CD1c-positive myeloid dendritic cell (primary cell): ENCODE data around the gene CCDC178.
A peak's percentile ranks its signal among the peaks of the same experiment; 100 is the strongest.
"Not testable (repeated sequence)": the region's sequence is repeated elsewhere in the genome, so short reads cannot be mapped to it uniquely, and the experiment has no call there.

Experiments
- DNase-seq: peaks from one replicate; pipeline ENCODE4 v3.0.0-alpha.2; 2016; ENCODE audit errors: extremely low spot score

The CCDC178 gene

DNA sequence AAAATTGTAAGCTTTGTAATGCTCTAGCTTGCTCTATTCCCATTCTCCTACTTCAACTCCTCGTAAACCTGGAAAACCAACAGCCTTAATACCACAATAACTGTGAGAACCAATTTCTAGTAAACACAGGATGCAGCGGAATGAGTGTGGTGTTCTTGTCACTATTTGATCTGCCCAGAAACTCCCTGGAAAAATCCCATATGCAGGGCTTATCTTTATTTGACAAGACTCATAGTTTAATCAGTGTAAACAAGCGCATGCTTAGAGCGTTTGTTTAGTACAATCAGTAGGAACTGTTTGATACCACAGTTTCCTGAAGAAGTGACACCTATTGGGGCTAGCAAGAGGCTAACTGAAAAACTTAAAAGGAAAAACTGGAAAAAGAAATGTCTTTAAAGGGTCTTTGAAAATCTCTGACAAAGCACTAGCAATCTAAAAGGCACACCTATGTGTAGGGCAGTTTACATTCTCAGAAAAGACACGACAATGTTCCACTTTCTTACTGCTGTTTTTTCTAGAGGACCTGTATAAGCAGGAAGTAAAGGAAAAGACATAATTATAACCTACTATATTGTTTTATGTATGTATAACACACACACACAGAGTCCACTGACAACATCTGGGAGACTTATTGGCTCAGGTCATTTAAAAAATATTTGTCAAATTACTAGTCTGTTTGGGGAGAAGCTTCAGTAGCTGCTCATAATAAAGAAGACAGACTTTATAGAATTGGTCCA lies 426.3 kb downstream of the CCDC178 start:
- DNase-seq: no peak

DNA sequence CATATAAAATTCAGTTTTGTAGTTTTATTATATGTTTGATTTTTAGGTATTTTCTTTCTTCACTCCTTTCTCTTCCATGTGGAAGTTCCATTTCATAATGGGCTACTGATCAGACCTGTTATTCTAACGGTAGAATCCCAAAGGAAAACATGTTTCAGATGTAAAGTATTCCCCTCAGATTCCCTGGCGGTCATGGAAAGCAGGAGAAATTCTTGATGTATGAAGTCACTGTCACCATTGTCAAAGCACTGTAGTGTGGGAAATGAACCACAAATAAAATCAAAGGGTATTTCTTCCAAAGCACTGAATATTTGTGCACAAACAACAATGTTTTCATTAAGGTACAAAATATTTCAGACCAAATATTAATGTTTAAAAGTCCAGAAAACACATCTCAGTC lies 430.4 kb downstream of the CCDC178 start:
- DNase-seq: no peak

DNA sequence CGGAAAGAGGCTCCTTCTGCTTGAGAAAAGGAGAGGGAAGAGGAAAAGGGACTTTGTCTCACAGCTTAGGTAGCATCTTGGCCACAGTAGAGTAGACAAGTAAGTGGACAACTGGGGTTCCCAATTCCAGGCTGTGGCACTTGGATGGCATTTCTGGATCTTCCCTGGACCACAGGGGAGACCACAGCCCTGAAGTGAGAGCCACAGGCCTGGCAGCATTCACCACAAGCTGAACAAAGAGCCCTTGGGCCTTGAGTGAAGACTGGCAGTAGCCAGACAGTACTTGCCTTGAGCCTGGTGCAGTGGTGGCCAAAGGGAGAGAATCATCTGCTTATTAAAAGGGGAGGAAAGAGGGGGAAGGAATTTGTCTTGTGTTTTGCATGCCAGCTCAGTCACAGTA lies 441.6 kb downstream of the CCDC178 start:
- DNase-seq: no peak

DNA sequence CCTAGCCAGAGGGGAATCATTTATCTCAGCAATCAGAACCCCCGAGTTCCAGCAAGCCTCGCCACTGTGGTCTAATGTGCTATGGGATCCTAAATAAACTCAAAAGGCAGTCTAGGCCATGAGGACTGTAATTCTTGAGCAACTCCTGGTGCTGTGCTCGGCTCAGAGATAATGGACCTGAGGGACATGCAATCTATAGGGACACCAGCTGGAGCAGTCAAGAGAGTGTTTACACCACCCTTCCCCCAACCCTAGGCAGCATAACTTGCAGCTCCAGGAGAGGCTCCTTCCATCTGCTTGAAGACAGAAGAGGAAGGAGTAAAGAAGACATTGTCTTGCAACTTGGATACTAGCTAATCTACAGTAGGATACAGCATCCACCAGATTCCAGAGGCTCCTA lies 442.2 kb downstream of the CCDC178 start:
- DNase-seq: no peak

DNA sequence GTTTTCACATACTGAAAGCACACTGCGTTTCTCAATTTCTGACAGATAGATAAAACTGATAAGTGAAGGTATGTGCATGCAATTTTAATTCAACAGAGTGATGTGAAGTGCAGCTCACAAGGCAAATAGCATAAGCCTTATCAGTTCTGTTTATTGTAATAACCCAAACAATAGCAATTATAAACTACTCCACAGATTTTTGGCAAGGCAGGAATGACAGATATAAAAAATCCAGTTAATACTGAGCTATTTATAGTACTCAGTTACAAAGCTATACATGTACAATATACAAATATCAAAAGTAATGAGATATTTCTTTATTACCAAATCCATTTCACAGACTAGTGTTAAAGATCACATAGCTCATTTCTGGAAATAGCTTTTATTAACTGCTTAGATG lies 456.8 kb downstream of the CCDC178 start:
- DNase-seq: no peak

DNA sequence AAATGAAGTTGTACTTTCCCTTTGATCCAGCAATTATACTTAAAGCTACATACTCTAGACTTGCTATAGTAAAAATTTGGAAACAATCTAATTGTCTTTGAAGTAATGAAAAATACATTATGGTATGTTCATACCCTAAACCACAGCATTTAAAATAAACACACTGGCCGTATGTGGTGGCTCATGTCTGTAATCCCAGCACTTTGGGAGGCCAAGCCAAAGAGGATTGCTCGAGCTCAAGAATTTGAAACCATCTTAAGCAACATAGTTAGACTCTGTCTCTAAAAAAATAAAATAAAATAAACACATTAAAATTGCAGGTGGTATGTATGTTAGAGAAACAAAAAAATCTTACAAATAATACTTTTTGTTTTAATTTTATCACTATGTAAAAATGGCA lies 459.6 kb downstream of the CCDC178 start:
- no peak for DNase-seq

DNA sequence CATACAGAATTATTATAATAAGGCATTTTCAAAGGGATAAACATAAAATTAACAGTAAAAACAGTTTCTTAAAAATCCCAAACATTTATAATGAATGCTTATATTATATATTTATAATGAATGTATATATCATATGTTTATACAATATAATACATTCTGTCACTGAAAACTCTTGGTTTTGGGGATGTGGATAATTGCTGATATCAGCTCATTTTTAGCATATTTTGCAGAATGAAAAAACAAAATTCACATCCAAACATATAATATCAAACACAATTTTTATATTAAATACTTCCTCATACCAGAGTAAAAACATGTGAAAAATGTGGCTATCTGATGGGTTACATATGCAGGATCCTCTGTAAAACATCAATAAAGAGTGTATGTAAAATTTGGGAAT lies 465.0 kb downstream of the CCDC178 start:
- no peak for DNase-seq

DNA sequence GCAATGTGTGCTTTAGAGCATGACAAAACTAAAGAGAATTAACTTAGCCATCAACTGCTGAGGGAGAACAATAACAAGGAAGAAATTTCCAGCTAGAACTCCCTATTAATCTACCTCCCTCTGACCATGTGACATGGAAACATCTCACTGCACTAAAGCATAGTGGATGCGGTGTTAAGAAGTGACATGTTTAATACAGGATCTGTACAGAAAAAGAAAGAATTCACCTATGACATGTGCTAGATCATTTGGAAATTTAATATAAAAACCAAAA lies 465.4 kb downstream of the CCDC178 start:
- DNase-seq: no peak

DNA sequence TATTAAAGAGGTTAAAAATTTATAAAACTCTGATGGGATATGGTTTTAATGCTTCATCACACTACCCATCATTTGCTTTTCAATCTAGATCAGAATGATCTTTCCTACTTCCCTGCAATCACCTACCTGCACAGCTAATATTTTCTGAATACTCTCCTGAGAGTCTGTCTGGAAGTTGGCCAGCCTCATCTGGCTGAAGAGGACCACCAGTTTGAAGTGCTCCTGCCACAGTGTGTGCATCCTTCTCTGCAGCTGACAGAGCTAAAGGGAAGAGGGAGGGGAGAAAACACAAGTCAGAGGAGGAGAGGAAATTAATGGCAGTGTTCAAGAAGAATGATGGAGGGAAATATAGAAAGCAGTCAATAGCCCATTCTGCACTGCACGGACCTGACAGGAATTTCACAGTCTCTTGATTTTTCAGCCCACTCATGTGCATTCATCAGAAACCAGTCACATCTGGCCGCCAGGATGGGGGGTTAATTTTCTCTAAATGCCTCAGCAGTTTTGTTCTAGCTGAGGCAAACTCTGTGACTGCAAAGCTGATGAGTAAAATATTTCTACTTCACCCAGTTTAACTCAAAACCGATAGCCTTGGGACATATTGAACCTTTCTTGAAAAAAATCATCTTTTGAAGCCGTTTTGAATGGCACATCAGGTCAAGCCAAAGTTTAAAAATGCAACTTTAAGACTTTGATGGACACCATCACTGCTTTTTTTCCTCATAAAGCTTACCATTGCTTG lies 465.9 kb downstream of the CCDC178 start:
- no peak for DNase-seq

DNA sequence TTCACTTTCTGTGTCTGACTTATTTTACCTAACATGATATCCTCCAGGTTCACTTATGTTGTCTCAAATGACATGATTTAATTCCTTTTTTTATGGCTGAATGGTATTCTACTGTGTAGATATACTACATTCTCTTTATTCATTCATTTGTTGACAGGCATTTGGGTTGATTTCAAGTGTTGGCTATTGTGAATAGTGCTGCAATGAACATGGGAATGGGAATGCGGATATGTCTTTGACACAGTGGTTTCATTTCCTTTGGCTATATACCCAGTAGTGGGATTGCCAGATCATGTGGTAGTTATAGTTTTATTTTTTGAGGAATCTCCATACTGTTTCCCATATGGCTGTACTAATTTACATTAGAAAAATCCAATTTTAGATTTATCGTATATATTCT lies 472.3 kb downstream of the CCDC178 start:
- DNase-seq: no peak

DNA sequence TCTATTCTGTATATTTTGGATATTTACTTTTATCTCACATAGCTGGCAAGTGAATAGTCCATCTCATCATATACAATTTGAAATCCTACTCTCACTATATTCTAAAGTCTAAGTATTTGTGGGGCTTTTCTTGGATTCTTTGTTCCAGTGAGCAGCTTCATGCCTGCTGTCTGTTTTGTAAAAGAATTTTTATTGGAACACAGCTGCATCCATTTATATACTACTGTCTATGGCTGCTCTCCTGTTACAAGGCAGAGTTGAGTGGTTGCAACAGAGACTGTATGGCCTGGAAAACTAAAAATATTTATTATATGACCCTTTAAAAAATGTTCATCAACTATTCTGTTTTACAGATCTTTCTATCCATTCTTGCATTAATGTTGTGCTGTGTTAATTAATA lies 474.4 kb downstream of the CCDC178 start:
- DNase-seq: no peak

DNA sequence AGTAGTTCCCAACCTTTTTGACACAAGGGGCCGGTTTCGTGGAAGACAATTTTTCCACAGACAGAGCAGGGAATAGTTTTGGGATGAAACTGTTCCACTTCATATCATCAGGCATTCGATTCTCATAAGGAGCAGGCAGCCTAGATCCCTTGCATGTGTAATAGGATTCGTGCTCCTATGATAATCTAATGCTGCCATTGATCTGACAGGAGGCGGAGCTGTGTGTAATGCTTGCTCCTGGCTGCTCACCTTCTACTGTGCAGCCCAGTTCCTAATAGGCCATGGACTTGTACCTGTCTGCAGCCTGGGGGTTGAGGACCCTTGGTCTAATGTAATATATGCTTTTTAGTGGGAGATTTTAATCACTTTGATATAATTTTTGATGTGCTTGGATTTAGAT lies 479.0 kb downstream of the CCDC178 start:
- no peak for DNase-seq

DNA sequence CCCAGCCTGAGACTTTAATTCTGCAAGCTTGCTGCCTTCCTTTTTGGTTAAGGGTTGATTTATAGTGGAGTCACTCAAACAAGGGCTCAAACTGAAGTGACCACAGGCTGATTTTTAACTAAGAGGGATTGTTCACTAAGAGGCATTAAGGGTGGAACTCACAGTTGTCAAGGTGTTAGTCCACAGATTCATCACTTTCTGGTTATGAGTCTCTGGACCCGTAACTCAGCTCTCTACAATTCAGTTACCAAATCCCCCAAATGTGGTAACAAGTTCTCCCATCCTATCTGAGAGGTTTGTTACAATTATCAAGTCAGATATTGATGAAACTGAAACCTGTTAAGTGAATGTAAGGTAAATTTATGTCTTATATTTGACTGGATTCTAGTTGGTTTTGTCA lies 481.8 kb downstream of the CCDC178 start:
- no peak for DNase-seq

DNA sequence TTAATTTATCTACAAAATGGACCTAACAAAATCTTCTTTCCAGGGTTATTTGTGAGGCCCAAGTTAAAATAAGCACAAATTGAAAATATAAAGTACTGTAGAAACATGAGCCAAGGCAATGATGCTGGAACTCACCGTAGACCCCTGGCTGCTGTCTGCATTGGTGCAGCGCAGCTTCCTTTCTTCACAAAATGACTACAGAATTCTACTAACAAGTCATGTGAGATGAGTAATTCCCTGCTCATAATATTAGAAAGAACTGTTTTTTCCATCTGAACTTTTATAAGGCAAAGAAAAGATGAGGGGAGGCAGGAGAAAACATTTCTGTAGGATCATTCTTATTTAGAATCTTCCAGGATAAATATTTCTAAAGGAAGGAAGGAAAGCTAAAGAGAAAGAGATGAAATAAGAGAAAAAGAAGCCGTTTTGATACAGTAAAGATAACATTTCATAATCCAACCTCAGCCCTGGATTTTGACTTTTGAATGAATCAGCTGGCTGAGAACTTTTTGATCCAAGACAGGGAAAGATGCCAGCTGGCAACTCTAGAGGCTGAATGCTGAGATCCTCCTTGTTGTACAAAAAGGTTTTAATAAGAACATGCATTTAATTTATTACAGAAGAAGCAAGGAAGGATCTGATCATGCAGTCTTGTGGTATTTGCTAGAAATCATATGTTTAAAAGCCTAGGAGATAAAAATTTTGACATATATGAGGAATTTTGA lies 483.8 kb downstream of the CCDC178 start:
- DNase-seq: no peak

DNA sequence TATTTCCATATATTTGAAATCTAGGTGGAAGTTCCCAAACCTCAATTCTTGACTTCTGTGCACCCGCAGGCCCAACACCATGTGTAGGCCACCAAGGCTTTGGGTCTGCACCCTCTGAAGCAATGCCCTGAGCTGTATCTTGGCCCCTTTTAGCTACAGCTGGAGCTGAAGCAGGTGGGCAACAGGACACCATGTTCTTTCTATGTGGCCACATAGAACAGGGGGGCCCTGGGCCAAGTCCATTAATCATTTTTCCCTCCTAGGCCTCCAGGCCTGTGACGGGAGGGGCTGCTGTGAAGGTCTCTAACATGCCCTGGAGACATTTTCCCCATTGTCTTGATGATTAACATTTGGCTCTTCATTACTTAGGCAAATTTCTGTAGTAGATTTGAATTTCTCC lies 488.2 kb downstream of the CCDC178 start:
- not testable (repeated sequence) for DNase-seq

DNA sequence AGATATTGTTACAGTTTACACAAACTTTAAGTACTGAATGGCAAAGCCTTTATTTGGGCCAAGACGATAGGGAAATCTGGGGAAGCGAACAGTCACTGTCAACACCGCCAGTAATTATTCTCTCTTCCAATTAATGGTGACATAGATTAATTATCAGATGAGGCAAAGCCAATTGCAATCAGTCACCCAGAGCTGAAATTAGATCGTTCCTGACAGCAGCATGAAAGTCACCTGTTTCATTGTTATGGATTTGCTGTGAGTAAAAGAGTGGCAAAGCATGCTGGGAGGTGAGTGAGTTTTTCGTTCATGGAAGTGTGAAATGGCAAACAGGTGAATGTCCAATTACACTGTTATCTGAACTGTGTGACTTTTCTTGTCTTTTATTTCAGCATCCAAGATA lies 502.9 kb downstream of the CCDC178 start:
- DNase-seq: no peak

DNA sequence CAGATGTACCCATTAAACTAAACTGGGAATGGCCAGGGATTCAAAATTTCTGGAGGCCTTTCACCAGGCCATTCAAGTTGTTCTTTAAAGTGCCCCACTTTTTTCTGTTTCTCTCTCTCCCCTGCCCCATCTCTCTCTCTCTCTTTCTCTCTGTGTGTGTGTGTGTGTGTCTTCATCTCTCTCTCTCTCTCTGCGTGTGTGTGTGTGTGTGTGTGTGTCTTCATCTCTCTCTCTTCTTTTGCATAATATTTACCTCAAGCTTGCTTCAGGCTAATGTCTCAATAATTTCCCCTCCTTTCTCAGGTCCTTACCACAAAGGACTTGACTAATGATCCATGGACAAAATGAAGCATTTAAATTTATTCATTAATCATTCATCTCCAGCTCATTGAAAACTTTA lies 503.5 kb downstream of the CCDC178 start:
- no peak for DNase-seq

DNA sequence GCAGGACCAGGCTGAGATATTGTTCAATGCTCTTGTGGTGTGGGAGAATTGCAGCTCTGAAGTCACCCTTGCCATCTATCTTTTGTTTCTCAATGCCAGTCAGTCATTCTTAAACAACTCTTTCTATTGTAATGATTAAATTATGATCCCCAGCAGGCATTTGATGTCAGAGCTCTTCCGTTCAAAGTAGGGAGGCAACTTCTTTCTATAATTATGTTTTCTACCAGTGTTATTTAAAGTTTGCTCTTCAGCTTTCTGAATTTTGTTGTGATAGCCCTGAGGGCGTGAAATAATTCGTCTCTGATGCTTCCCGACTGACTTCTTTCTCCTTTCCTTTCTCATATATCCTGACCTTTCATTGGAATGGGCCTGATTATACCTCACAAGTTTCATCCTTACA lies 506.3 kb downstream of the CCDC178 start:
- DNase-seq: no peak

DNA sequence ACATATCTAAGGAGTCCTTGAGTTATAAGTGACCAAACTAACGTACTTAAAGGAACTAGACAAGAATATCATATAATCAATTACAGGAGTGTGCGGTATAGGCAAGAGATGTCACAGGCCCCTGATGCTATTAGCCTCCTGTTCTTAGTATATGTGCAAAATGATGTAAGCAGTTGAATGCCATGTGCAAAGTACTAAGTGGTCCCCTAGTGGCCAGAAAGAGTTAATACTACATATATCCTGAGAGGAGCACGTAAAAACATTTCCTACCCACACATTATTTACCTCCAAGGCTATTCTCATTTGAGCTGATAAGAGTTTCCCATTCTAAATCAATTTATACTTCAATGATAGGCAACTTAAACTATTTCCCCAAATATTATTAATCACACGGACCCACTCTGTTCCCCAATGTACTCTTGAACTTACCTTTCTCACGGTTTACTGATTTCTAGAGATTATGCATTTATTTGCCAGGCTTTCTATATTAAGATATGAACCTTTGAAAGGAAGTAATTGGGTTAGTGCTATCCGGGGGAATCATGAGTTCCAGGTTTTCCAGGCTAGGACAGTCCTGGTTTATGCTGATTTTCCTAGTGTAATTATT lies 509.7 kb downstream of the CCDC178 start:
- DNase-seq: peak; percentile 5

DNA sequence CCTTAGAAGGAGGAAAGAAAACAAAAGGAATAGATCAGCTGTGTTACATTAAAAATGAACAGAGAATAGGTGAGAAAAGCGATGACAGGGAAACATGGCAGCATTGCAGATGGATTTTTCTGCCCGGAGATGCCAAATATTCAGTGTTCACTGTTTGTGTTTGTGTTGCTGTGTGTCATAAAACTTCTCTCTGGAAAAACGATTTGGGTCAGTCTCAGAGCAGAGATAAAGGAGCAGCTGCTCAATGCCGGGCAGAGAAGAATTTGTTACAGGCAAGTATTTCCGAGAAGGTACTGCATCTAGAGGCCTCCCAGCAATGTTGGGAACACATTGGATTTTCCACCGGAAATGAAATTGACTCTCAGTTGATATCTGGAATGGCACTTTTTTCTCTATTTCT lies 511.3 kb downstream of the CCDC178 start:
- no peak for DNase-seq

DNA sequence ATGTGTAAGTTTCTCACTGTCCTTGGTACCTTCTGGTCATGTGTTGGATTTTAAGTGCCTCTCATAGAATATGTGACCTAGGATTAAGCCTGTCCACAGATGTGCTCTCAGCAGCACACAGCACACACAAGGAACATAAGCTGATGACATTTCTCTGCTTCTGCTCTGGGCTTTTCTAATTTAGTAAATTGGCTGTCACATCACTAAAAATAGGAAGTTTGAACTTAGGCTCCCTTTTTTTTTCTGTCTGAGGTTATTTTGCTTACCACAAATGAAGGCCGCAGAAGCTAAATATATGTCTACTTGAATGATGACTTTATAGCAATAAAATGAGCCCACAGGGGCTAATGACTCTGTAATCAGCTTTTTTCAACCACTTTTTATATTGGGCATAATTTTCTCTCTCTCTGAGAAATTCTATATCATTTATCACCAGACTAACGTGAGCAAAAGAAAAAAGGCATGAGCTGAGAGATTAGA lies 517.5 kb downstream of the CCDC178 start:
- no peak for DNase-seq
